H1 (cell line): ENCODE data around the gene ERC1. TPM values are rescaled to one million over a fixed set of nuclear protein-coding genes. Genes with fewer than 3 reads are reported as not detected.

Source experiments
- CTCF ChIA-PET: fragments of 300-600 bp; sonication (Branson Sonifier 250); formaldehyde crosslinking; loops from one replicate; lab custom pipeline; 2021; ENCODE audit not compliant: partially characterized antibody; lab: Charles Lee
- POLR2A ChIA-PET: fragments of 300-600 bp; sonication (Branson Sonifier 250); formaldehyde crosslinking; loops from one replicate; lab custom pipeline; 2021; ENCODE audit warnings: inconsistent platforms; ENCODE audit not compliant: partially characterized antibody; lab: Charles Lee
- DNase-seq, 2 experiments: peaks; one replicate each; pipeline versions ENCODE4 v3.0.0 to v3.0.0-alpha.2; 2010 to 2022; ENCODE audit warnings: low spot score in 2 of 2, low read depth in 1 of 2, mixed read lengths in 1 of 2
- FAIRE-seq: peaks from 2 replicates; lab custom pipeline; 2011; peaks lifted over from hg19 to GRCh38; lab: Jason Lieb, UNC
- H2AFZ ChIP-seq: 2 replicates; pipeline ENCODE4 v1.8.1; 2012; ENCODE audit warnings: low read length, inconsistent platforms
- H2AK5ac ChIP-seq: 2 replicates; pipeline ENCODE4 v1.6.1; 2013; ENCODE audit warnings: low read depth, low read length
- H2BK120ac ChIP-seq: replicated peaks from 2 replicates; pipeline ENCODE3; 2013; ENCODE audit warnings: low read depth, low read length, inconsistent platforms
- H2BK12ac ChIP-seq: 2 replicates; pipeline ENCODE4 v1.6.1; 2013; ENCODE audit warnings: low read depth, low read length
- H2BK15ac ChIP-seq: 2 replicates; pipeline ENCODE4 v1.6.1; 2013; ENCODE audit warnings: low read length
- H2BK20ac ChIP-seq: 2 replicates; pipeline ENCODE4 v1.6.1; 2013; ENCODE audit warnings: low read length
- H2BK5ac ChIP-seq: 2 replicates; pipeline ENCODE4 v1.6.1; 2013; ENCODE audit warnings: low read depth, low read length
- H3K14ac ChIP-seq: 2 replicates; pipeline ENCODE4 v1.6.1; 2013; ENCODE audit warnings: inconsistent platforms; ENCODE audit not compliant: insufficient read length
- H3K18ac ChIP-seq: 2 replicates; pipeline ENCODE4 v1.6.1; 2013; ENCODE audit warnings: low read length; ENCODE audit errors: extremely low read depth
- H3K23ac ChIP-seq: 2 replicates; pipeline ENCODE4 v1.6.1; 2013; ENCODE audit warnings: inconsistent platforms; ENCODE audit not compliant: insufficient read length
- H3K23me2 ChIP-seq: 2 replicates; pipeline ENCODE4 v1.6.1; 2013; ENCODE audit warnings: low read depth, low read length
- H3K27ac ChIP-seq: 2 replicates; pipeline ENCODE4 v1.6.1; 2011; ENCODE audit warnings: low read depth, low read length, inconsistent platforms
- H3K27me3 ChIP-seq, 4 experiments: replicated peaks in 1 of 4; 1 replicate in 1 of 4; 2 replicates in 3 of 4; pipeline versions ENCODE4 v1.6.1 to v1.8.1; 2011 to 2013; ENCODE audit warnings: low read length in 3 of 4, mild to moderate bottlenecking in 3 of 4, inconsistent platforms in 2 of 4, mixed read lengths in 2 of 4, moderate library complexity in 1 of 4; ENCODE audit not compliant: control insufficient read depth in 3 of 4, insufficient read depth in 3 of 4; ENCODE audit errors: extremely low read depth in 1 of 4
- H3K36me3 ChIP-seq, 4 experiments: 2 replicates each; pipeline versions ENCODE4 v1.6.1 to v1.8.1; 2011 to 2013; ENCODE audit warnings: mild to moderate bottlenecking in 4 of 4, low read length in 3 of 4, moderate library complexity in 2 of 4, control low read depth in 1 of 4, inconsistent platforms in 1 of 4; ENCODE audit not compliant: insufficient read depth in 4 of 4, control insufficient read depth in 2 of 4
- H3K4ac ChIP-seq: replicated peaks from 2 replicates; pipeline ENCODE3; 2013; ENCODE audit warnings: low read length, low read depth, mixed read lengths, inconsistent platforms; ENCODE audit not compliant: insufficient read length
- H3K4me1 ChIP-seq, 4 experiments: replicated peaks in 1 of 4; 1 replicate in 1 of 4; 2 replicates in 3 of 4; pipeline versions ENCODE4 v1.6.1 to v1.8.1; 2011 to 2013; ENCODE audit warnings: low read length in 3 of 4, inconsistent platforms in 2 of 4, mixed read lengths in 1 of 4; ENCODE audit not compliant: insufficient read depth in 4 of 4, control insufficient read depth in 3 of 4
- H3K4me2 ChIP-seq, 2 experiments: 2 replicates each; pipeline versions ENCODE4 v1.6.1 to v1.8.1; 2011 to 2013; ENCODE audit warnings: low read depth in 2 of 2, low read length in 2 of 2, control low read depth in 1 of 2, inconsistent platforms in 1 of 2, mild to moderate bottlenecking in 1 of 2; ENCODE audit not compliant: insufficient read depth in 1 of 2
- H3K4me3 ChIP-seq, 4 experiments: fragments of 200-600, 300-600 bp in 1 of 4; sonication (generic), shearing (Covaris generic), sonication (Bioruptor Twin) in 1 of 4; 2 replicates each; pipeline versions ENCODE4 v1.5.1 to v1.8.1; 2011 to 2016; ENCODE audit warnings: low read length in 4 of 4, low read depth in 3 of 4, control low read depth in 2 of 4, inconsistent platforms in 2 of 4, mild to moderate bottlenecking in 2 of 4, mixed read lengths in 1 of 4, moderate library complexity in 1 of 4; ENCODE audit not compliant: insufficient read depth in 2 of 4; ENCODE audit errors: extremely low read depth in 1 of 4
- H3K56ac ChIP-seq: replicated peaks from 2 replicates; pipeline ENCODE3; 2013; ENCODE audit warnings: low read depth, mild to moderate bottlenecking, mixed read lengths, low read length, inconsistent platforms; ENCODE audit not compliant: insufficient read length
- H3K79me1 ChIP-seq: 2 replicates; pipeline ENCODE4 v1.6.1; 2013; ENCODE audit warnings: low read depth, low read length, control low read depth
- H3K79me2 ChIP-seq, 2 experiments: 2 replicates each; pipeline versions ENCODE4 v1.6.1 to v1.8.1; 2012 to 2013; ENCODE audit warnings: low read length in 2 of 2, mild to moderate bottlenecking in 2 of 2, inconsistent platforms in 1 of 2; ENCODE audit not compliant: insufficient read depth in 2 of 2, control insufficient read depth in 1 of 2
- H3K9ac ChIP-seq, 4 experiments: replicated peaks in 1 of 4; 1 replicate in 1 of 4; 2 replicates in 3 of 4; pipeline versions ENCODE4 v1.6.1 to v1.8.1; 2011 to 2013; ENCODE audit warnings: low read depth in 3 of 4, low read length in 3 of 4, control low read depth in 2 of 4, mild to moderate bottlenecking in 2 of 4, moderate library complexity in 2 of 4, inconsistent platforms in 1 of 4; ENCODE audit errors: extremely low read depth in 1 of 4
- H3K9me3 ChIP-seq, 2 experiments: 2 replicates each; pipeline versions ENCODE4 v1.6.1 to v1.8.1; 2012 to 2013; ENCODE audit warnings: mild to moderate bottlenecking in 2 of 2, moderate library complexity in 2 of 2, control low read depth in 1 of 2, inconsistent platforms in 1 of 2, low read depth in 1 of 2, low read length in 1 of 2, mixed read lengths in 1 of 2; ENCODE audit not compliant: insufficient read depth in 2 of 2
- H4K20me1 ChIP-seq, 2 experiments: replicated peaks in 1 of 2; 2 replicates each; pipeline versions ENCODE3 to v1.8.1; 2011 to 2013; ENCODE audit warnings: inconsistent platforms in 2 of 2, low read length in 2 of 2, mild to moderate bottlenecking in 1 of 2; ENCODE audit not compliant: insufficient read depth in 2 of 2, control insufficient read depth in 1 of 2
- H4K5ac ChIP-seq: 2 replicates; pipeline ENCODE4 v1.6.1; 2013; ENCODE audit warnings: low read length, low read depth, mixed read lengths, inconsistent platforms; ENCODE audit not compliant: insufficient read length
- H4K8ac ChIP-seq: 2 replicates; pipeline ENCODE4 v1.8.0; 2013; ENCODE audit warnings: mild to moderate bottlenecking, moderate library complexity, low read length, inconsistent platforms; ENCODE audit not compliant: insufficient read depth; ENCODE audit errors: extremely low read depth
- H4K91ac ChIP-seq: replicated peaks from 2 replicates; pipeline ENCODE3; 2013; ENCODE audit warnings: low read length, mixed read lengths, inconsistent platforms; ENCODE audit not compliant: insufficient read length
- BRCA1 ChIP-seq: IDR thresholded peaks from 2 replicates; pipeline ENCODE4 v1.6.1; 2012; ENCODE audit warnings: low read depth, low read length, improper control_type of control experiment
- CBX8 ChIP-seq: fragments of 300-800, 300-1000 bp; sonication (generic); IDR thresholded peaks from 2 replicates; pipeline ENCODE4 v1.7.1; 2016; ENCODE audit warnings: low read depth, low read length, borderline replicate concordance
- GABPA ChIP-seq: IDR thresholded peaks from 2 replicates; pipeline ENCODE4 v1.6.1; 2011; ENCODE audit warnings: mild to moderate bottlenecking, low read length, moderate library complexity, borderline replicate concordance; ENCODE audit not compliant: insufficient read depth
- HDAC6 ChIP-seq: IDR thresholded peaks from one replicate; pipeline ENCODE4 v1.7.1; 2012; ENCODE audit warnings: low read depth, mild to moderate bottlenecking, inconsistent platforms, low read length, moderate library complexity
- RAD21 ChIP-seq, 2 experiments: IDR thresholded peaks in 1 of 2; conservative IDR thresholded peaks in 1 of 2; 2 replicates each; pipeline ENCODE4 v1.6.1; 2011; ENCODE audit warnings: low read depth in 2 of 2, low read length in 2 of 2, improper control_type of control experiment in 1 of 2, inconsistent platforms in 1 of 2, mild to moderate bottlenecking in 1 of 2, moderate library complexity in 1 of 2
- SAP30 ChIP-seq: fragments of 300-600 bp; sonication (generic); IDR thresholded peaks from 2 replicates; pipeline ENCODE4 v1.7.1; 2012; ENCODE audit warnings: low read length, moderate library complexity, mild to moderate bottlenecking, inconsistent platforms; ENCODE audit not compliant: insufficient read depth, insufficient replicate concordance
- SIRT6 ChIP-seq: IDR thresholded peaks from one replicate; pipeline ENCODE4 v1.7.1; 2012; ENCODE audit warnings: low read length, inconsistent platforms
- SIX5 ChIP-seq: IDR thresholded peaks from 2 replicates; pipeline ENCODE4 v1.6.1; 2011; ENCODE audit warnings: mild to moderate bottlenecking, low read depth, low read length
- SRF ChIP-seq: IDR thresholded peaks from 2 replicates; pipeline ENCODE4 v1.6.1; 2011; ENCODE audit warnings: mild to moderate bottlenecking, low read depth, low read length, moderate library complexity
- TAF1 ChIP-seq: IDR thresholded peaks from 2 replicates; pipeline ENCODE4 v1.6.1; 2011; ENCODE audit warnings: mild to moderate bottlenecking, low read depth, low read length
- TAF7 ChIP-seq: optimal IDR thresholded peaks from 2 replicates; pipeline ENCODE3; 2011; ENCODE audit warnings: low read depth, mild to moderate bottlenecking, inconsistent platforms, low read length, moderate library complexity, borderline replicate concordance
- WGBS, 2 experiments: shearing (Covaris generic) in 1 of 2; methylation state at CpG; one replicate each; pipeline versions ENCODE4 v1.1.6 to v1.1.7; 2013 to 2015; ENCODE audit warnings: low lambda C conversion rate in 2 of 2, mixed read lengths in 2 of 2, inconsistent platforms in 1 of 2, low coverage in 1 of 2, missing lambda C conversion rate in 1 of 2; ENCODE audit not compliant: insufficient replicate concordance in 2 of 2, insufficient coverage in 1 of 2, insufficient read length in 1 of 2; ENCODE audit errors: extremely low coverage in 1 of 2, missing lambda C conversion rate in 1 of 2; 5-methylcytosine and 5-hydroxymethylcytosine counted together
- polyA plus RNA-seq, 7 experiments: library from polyadenylated mRNA; depleted of rRNA in 3 of 7; stranded (reverse) in 5 of 7; unstranded in 2 of 7; fragments of >200 nt in 5 of 7; fragments of 200-250 nt in 2 of 7; gene quantifications; 1 replicate in 5 of 7; 2 replicates in 1 of 7; 4 replicates in 1 of 7; pipeline versions ENCODE4 v1.2.1 to v1.2.3, GENCODE V29; 2011 to 2013; ENCODE audit warnings: missing spikeins in 2 of 7, mixed read lengths in 2 of 7
- total RNA-seq: library from RNA; stranded (reverse); fragmentation: NEBNext Ultra II Directional; extraction: Animal tissue kit (Norgen Biotek cat#: 25700); gene quantifications from 2 replicates; pipeline ENCODE4 v1.2.1, GENCODE V29; 2021
- TF ChIP-seq, protein P1 (sequence below): IDR thresholded peaks from 2 replicates; pipeline ENCODE4 v1.6.1; 2012; ENCODE audit warnings: inconsistent platforms
- TF ChIP-seq, protein P2 (sequence below): IDR thresholded peaks from 2 replicates; pipeline ENCODE4 v1.6.1; 2011; ENCODE audit warnings: low read depth, mild to moderate bottlenecking, low read length; ENCODE audit not compliant: insufficient read depth

ERC1 gene
- total and polyA plus RNA-seq, 2 of the 8 experiments (the other 6 are each of a cell fraction or from before 2014, with no cell fraction given), result 7.8 to 45.7 TPM

- Histone ChIP-seq H2AK5ac (no peak overlapping the region), H3K4me1 (no peaks in the 10 kb centered on the region), H3K23ac (no peak overlapping the region), H3K18ac (no peak overlapping the region), H3K23me2 (no peaks in the 10 kb centered on the region), H3K56ac (no peak overlapping the region), H4K5ac (no peak overlapping the region), H3K4me2 (no peak overlapping the region), H2BK120ac (no peak overlapping the region), H3K27ac (no peak overlapping the region), H2BK5ac (no peak overlapping the region), H3K14ac (no peak overlapping the region), H3K4ac (no peak overlapping the region), H3K4me3 (no peak overlapping the region), H3K79me1 (no peaks in the 10 kb centered on the region; the same call in 1 of the 2 replicates), H4K20me1 (no peaks in the 10 kb centered on the region), H3K9ac (no peak overlapping the region), H2AFZ (no peak overlapping the region), H2BK20ac (no peak overlapping the region), H3K9me3 (no peaks in the 10 kb centered on the region), H4K8ac (no peak overlapping the region), H4K91ac (no peak overlapping the region), H3K36me3 (no peaks in the 10 kb centered on the region), H3K79me2 (no peaks in the 10 kb centered on the region), H2BK15ac (no peak overlapping the region), H2BK12ac (no peak overlapping the region), H3K27me3 (no peaks in the 10 kb centered on the region)
- WGBS, 2 experiments, result 89% methylated on average over 4 of the region's 4 CpGs; no CpG with 5 or more reads in 1 of the 2 experiments
- DNase-seq (no peak), FAIRE-seq (no peak)
- CTCF ChIA-PET, result interaction anchor here (0.5 kb wide), 1 partner anchor 334 kb away, joined by 3 read pairs; no protein-coding TSS in a partner anchor
- POLR2A ChIA-PET, result interaction anchor here (0.6 kb wide), 1 partner anchor 179 kb away, joined by 3 read pairs; no protein-coding TSS in a partner anchor
- TF ChIP-seq SIX5 (no peak), SRF (no peak), SAP30 (no peak), TAF1 (no peak), CBX8 (no peak), TAF7 (no peak), BRCA1 (no peak), RAD21 (IDR thresholded peaks at IDR 0.05 in 1 of 2, conservative IDR thresholded peaks at IDR 0.05 in 1 of 2; ENCODE audit: low read depth in 2 of 2, low read length in 2 of 2) (no peak), SIRT6 (no peak), HDAC6 (no peak), GABPA (no peak)
- TF ChIP-seq, protein P1, sequence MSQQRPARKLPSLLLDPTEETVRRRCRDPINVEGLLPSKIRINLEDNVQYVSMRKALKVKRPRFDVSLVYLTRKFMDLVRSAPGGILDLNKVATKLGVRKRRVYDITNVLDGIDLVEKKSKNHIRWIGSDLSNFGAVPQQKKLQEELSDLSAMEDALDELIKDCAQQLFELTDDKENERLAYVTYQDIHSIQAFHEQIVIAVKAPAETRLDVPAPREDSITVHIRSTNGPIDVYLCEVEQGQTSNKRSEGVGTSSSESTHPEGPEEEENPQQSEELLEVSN, result no peak
- TF ChIP-seq, protein P2, sequence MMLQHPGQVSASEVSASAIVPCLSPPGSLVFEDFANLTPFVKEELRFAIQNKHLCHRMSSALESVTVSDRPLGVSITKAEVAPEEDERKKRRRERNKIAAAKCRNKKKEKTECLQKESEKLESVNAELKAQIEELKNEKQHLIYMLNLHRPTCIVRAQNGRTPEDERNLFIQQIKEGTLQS, result no peak
Observed at GRCh38 chr12:1429980-1430379, 439.0 kb downstream of the ERC1 start.
